Measurements from ENCODE around the gene ASPSCR1. TPM values are rescaled to one million over a fixed set of nuclear protein-coding genes. Genes with fewer than 3 reads are reported as not detected.

The ASPSCR1 gene
- total and polyA plus RNA-seq, 2 of the 13 experiments (the other 11 are each of a cell fraction or from before 2014, with no cell fraction given): 274 to 314 TPM

DNA sequence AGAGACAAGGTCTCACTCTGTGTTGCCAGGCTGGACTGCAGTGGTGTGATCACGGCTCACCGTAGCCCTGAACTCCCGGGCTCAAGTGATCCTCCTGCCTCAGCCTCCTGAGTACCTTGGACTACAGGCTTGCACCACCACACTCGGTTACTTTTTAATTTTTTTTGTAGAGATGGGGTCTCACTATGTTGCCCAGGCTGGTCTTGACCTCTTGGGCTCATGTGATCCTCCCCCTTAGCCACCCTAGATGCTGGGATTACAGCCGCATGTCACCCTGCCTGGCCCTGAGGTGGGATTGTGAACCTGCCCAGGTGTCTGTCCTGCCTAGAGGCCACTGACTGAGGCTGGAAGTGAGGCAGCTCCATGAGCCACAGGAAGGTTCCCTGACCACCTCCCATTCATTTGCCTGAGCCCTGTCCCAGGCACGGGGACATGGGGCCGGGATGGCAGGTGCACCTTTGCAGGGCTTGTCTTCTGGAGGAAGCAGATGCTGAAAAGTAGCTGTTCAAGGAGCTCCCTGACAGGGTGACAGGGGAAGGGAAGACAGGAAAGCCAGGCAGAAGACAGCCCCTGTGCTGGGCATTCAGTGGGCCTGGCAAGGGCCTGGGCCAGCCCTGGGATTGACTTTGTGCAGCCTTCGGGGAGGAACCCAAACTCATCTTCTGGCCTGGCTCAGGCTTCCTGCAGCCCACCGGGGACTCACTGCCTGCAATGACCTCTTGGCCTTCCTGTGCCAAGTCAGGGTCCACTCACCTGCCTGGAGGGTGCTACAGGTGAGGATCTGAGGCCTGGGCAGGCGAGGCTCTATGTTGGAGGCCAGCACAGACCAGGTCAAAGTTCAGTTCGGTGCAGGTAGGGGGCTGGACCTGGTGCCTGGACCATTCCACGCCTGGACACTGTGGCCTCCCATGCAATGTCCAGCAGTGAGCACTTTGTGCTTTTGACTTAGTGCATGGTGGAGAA is 8.3 kb upstream of the ASPSCR1 start (continued):
- TF ChIP-seq, protein P1, sequence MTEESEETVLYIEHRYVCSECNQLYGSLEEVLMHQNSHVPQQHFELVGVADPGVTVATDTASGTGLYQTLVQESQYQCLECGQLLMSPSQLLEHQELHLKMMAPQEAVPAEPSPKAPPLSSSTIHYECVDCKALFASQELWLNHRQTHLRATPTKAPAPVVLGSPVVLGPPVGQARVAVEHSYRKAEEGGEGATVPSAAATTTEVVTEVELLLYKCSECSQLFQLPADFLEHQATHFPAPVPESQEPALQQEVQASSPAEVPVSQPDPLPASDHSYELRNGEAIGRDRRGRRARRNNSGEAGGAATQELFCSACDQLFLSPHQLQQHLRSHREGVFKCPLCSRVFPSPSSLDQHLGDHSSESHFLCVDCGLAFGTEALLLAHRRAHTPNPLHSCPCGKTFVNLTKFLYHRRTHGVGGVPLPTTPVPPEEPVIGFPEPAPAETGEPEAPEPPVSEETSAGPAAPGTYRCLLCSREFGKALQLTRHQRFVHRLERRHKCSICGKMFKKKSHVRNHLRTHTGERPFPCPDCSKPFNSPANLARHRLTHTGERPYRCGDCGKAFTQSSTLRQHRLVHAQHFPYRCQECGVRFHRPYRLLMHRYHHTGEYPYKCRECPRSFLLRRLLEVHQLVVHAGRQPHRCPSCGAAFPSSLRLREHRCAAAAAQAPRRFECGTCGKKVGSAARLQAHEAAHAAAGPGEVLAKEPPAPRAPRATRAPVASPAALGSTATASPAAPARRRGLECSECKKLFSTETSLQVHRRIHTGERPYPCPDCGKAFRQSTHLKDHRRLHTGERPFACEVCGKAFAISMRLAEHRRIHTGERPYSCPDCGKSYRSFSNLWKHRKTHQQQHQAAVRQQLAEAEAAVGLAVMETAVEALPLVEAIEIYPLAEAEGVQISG (CRISPR knock-in tag; IDR thresholded peaks at IDR 0.05): no peak
- TF ChIP-seq, protein P2, sequence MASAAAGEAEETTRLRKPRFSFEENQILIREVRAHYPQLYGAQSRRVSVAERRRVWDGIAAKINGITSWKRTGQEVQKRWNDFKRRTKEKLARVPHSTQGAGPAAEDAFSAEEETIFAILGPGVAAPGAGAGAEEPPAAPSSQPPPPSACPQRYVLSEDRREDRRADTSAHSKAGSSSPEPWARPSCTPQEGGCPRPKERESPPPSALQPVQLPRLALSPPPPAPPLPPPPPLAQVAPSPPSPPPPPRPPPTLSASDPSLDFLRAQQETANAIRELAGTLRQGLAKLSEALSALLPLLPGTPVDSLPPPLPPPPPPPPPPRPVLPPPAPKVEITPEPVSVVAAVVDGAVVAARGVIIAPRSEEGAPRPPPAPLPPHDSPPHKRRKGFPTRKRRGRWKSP (CRISPR knock-in tag; IDR thresholded peaks at IDR 0.05): no peak
- TF ChIP-seq SMAD1 (CRISPR knock-in tag; IDR thresholded peaks at IDR 0.05; ENCODE audit: borderline replicate concordance, low read depth) (0 out of 2 replicates have a peak, but pooled peaks have one; percentile 41), THAP11 (CRISPR knock-in tag; IDR thresholded peaks at IDR 0.05) (no peak), TCF7L2 (IDR thresholded peaks at IDR 0.05; ENCODE audit: low read depth, low read length) (no peak), ZNF367 (CRISPR knock-in tag; IDR thresholded peaks at IDR 0.05; ENCODE audit: borderline replicate concordance) (no peak), GABPB1 (CRISPR knock-in tag; IDR thresholded peaks at IDR 0.05) (0 out of 2 replicates have a peak, but pooled peaks have one; percentile 16), RBAK (CRISPR knock-in tag; IDR thresholded peaks at IDR 0.05) (no peak), ZNF333 (CRISPR knock-in tag; IDR thresholded peaks at IDR 0.05; ENCODE audit: borderline replicate concordance) (peak; percentile 6; the same call in 1 of the 2 replicates), ZMYM2 (CRISPR knock-in tag; IDR thresholded peaks at IDR 0.05) (peak; percentile 43; the same call in 1 of the 2 replicates), TARDBP (CRISPR knock-in tag; IDR thresholded peaks at IDR 0.05) (peak; percentile 29; the same call in 1 of the 2 replicates)
- TF ChIP-seq, protein P3, sequence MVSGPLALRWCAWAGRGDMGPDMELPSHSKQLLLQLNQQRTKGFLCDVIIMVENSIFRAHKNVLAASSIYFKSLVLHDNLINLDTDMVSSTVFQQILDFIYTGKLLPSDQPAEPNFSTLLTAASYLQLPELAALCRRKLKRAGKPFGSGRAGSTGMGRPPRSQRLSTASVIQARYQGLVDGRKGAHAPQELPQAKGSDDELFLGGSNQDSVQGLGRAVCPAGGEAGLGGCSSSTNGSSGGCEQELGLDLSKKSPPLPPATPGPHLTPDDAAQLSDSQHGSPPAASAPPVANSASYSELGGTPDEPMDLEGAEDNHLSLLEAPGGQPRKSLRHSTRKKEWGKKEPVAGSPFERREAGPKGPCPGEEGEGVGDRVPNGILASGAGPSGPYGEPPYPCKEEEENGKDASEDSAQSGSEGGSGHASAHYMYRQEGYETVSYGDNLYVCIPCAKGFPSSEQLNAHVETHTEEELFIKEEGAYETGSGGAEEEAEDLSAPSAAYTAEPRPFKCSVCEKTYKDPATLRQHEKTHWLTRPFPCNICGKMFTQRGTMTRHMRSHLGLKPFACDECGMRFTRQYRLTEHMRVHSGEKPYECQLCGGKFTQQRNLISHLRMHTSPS (CRISPR knock-in tag; IDR thresholded peaks at IDR 0.05; ENCODE audit: low read depth): peak; percentile 68; the same call in 1 of the 2 replicates
- TF ChIP-seq, protein P4, sequence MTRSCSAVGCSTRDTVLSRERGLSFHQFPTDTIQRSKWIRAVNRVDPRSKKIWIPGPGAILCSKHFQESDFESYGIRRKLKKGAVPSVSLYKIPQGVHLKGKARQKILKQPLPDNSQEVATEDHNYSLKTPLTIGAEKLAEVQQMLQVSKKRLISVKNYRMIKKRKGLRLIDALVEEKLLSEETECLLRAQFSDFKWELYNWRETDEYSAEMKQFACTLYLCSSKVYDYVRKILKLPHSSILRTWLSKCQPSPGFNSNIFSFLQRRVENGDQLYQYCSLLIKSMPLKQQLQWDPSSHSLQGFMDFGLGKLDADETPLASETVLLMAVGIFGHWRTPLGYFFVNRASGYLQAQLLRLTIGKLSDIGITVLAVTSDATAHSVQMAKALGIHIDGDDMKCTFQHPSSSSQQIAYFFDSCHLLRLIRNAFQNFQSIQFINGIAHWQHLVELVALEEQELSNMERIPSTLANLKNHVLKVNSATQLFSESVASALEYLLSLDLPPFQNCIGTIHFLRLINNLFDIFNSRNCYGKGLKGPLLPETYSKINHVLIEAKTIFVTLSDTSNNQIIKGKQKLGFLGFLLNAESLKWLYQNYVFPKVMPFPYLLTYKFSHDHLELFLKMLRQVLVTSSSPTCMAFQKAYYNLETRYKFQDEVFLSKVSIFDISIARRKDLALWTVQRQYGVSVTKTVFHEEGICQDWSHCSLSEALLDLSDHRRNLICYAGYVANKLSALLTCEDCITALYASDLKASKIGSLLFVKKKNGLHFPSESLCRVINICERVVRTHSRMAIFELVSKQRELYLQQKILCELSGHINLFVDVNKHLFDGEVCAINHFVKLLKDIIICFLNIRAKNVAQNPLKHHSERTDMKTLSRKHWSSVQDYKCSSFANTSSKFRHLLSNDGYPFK (CRISPR knock-in tag; IDR thresholded peaks at IDR 0.05; ENCODE audit: borderline replicate concordance): 0 out of 2 replicates have a peak, but pooled peaks have one; percentile 17
